ENCODE data around the gene ITM2B. TPM values are rescaled to one million over a fixed set of nuclear protein-coding genes. Genes with fewer than 3 reads are reported as not detected.
"Not testable (repeated sequence)": the region's sequence is repeated elsewhere in the genome, so short reads cannot be mapped to it uniquely, and the experiment has no call there.

ITM2B gene
- total RNA-seq, 1 donor from 2014 or later, result 339 TPM

- H3K27ac Mint-ChIP-seq (ENCODE audit: unreplicated experiment), result peak overlapping the region; percentile 98
- peaks cover 51% of the 10 kb centered on the region for H3K4me1 Mint-ChIP-seq (ENCODE audit: low read depth)
- no peak for TF ChIP-seq CTCF (IDR thresholded peaks at IDR 0.05)
- H3K4me3 Mint-ChIP-seq (ENCODE audit: unreplicated experiment), result peak overlapping the region; percentile 91
- H3K27me3 Mint-ChIP-seq (ENCODE audit: low read depth), result no peaks in the 10 kb centered on the region
- no peaks in the 10 kb centered on the region for H3K36me3 Mint-ChIP-seq (ENCODE audit: low read depth)
- no peaks in the 10 kb centered on the region for H3K9me3 Mint-ChIP-seq (ENCODE audit: low read depth)
- DNase-seq (ENCODE audit: low spot score), result no peak
These were observed 1.7 kb downstream of the ITM2B start for GRCh38 chr13:48234566-48235340.

- TF ChIP-seq CTCF (IDR thresholded peaks at IDR 0.05), result no peak
- no peaks in the 10 kb centered on the region for H3K36me3 Mint-ChIP-seq (ENCODE audit: low read depth)
- peak overlapping the region; percentile 91 for H3K4me3 Mint-ChIP-seq (ENCODE audit: unreplicated experiment)
These were observed 2.5 kb downstream of the ITM2B start for GRCh38 chr13:48235341-48236135.

GRCh38 chr13:48236528-48237353 is 3.7 kb downstream of the ITM2B start:
- Mint-ChIP-seq H3K27me3 (ENCODE audit: low read depth) (no peaks in the 10 kb centered on the region), H3K4me1 (ENCODE audit: low read depth) (peaks cover 47% of the 10 kb centered on the region), H3K36me3 (ENCODE audit: low read depth) (no peaks in the 10 kb centered on the region), H3K27ac (ENCODE audit: unreplicated experiment) (peak overlapping the region; percentile 42), H3K4me3 (ENCODE audit: unreplicated experiment) (no peak overlapping the region), H3K9me3 (ENCODE audit: low read depth) (no peaks in the 10 kb centered on the region)
- TF ChIP-seq CTCF (IDR thresholded peaks at IDR 0.05), result no peak
- DNase-seq (ENCODE audit: low spot score), result no peak

More at GRCh38 chr13:48235341-48236135, 2.5 kb downstream of the ITM2B start:
- no peaks in the 10 kb centered on the region for H3K9me3 Mint-ChIP-seq (ENCODE audit: low read depth)
- peaks cover 51% of the 10 kb centered on the region for H3K4me1 Mint-ChIP-seq (ENCODE audit: low read depth)
- no peaks in the 10 kb centered on the region for H3K27me3 Mint-ChIP-seq (ENCODE audit: low read depth)
- DNase-seq (ENCODE audit: low spot score), result no peak
- H3K27ac Mint-ChIP-seq (ENCODE audit: unreplicated experiment), result peak overlapping the region; percentile 98

DNA sequence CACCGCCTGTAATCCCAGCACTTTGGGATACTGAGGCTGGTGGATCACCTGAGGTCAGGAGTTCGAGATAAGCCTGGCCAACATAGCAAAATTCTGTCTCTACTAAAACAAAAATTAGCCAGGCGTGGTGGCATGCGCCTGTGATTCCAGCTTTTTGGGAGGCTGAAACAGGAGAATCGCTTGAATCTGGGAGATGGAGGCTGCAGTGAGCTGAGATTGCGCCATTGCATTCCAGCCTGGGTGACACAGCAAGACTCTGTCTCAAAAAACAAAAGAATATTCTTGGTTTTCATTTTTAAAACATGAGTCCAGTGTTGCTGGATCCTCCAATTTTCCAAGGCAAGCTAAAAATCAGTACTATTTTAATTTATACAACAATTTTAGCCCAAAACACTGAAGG is 6.4 kb downstream of the ITM2B start:
- H3K27me3 Mint-ChIP-seq (ENCODE audit: low read depth); H3K36me3 Mint-ChIP-seq (ENCODE audit: low read depth); H3K4me3 Mint-ChIP-seq (ENCODE audit: unreplicated experiment); H3K9me3 Mint-ChIP-seq (ENCODE audit: low read depth); H3K27ac Mint-ChIP-seq (ENCODE audit: unreplicated experiment); DNase-seq (ENCODE audit: low spot score): not testable (repeated sequence)
- peaks cover 45% of the 10 kb centered on the region for H3K4me1 Mint-ChIP-seq (ENCODE audit: low read depth)

DNA sequence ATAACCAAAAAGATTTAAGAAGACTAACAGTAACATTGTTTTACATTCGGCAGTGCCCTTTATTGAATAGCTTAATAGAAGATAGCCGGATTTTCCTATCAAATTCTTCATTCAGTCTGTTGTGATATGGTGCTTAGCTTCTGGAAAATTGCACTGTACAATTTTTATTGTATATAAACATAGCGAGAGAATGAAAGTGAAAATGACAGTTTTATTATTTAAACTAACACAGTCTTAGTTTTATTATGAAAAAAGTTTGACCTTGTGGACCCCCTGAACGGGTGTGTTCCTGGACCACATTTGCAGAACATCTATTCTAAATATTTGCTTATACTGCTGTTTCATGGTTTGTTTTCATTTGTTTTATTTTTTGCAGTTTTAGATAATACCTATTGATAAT is 8.6 kb downstream of the ITM2B start:
- no peak for TF ChIP-seq CTCF (IDR thresholded peaks at IDR 0.05)
- Mint-ChIP-seq H3K4me1 (ENCODE audit: low read depth) (peaks cover 35% of the 10 kb centered on the region), H3K36me3 (ENCODE audit: low read depth) (no peaks in the 10 kb centered on the region), H3K27ac (ENCODE audit: unreplicated experiment) (no peak overlapping the region), H3K27me3 (ENCODE audit: low read depth) (no peaks in the 10 kb centered on the region), H3K4me3 (ENCODE audit: unreplicated experiment) (no peak overlapping the region), H3K9me3 (ENCODE audit: low read depth) (no peaks in the 10 kb centered on the region)
- no peak for DNase-seq (ENCODE audit: low spot score)

Data from chondrocyte (in vitro differentiated cells).